Measurements from ENCODE around the gene STXBP5. TPM values are rescaled to one million over a fixed set of nuclear protein-coding genes. Genes with fewer than 3 reads are reported as not detected.

STXBP5 gene
- total RNA-seq, 1 donor from 2014 or later, result 34.8 TPM

DNA sequence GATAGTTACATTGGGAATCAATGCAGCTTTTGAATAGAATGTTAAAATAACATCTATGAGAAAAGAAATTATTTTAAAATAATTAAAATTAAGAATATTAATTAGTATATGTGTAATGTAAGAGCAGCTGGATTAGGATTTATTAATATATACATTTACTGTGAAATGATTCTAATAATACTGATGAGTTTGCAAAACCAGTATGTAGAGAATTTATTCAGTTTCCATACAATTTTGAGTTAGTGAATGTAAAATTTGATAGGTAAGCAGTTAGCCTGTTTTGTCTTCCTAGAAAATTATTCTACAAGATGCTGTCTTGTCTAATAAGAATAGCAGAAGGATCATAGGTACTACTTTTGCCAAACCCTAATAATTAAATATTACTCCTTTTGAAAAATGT is 70.6 kb downstream of the STXBP5 start:
- Mint-ChIP-seq H3K36me3 (ENCODE audit: unreplicated experiment) (peaks cover 45% of the 10 kb centered on the region), H3K4me1 (ENCODE audit: unreplicated experiment) (peaks cover 10% of the 10 kb centered on the region), H3K27ac (ENCODE audit: unreplicated experiment) (no peak overlapping the region), H3K4me3 (ENCODE audit: unreplicated experiment) (no peak overlapping the region), H3K9me3 (ENCODE audit: unreplicated experiment) (no peaks in the 10 kb centered on the region), H3K27me3 (ENCODE audit: unreplicated experiment) (no peaks in the 10 kb centered on the region)
- no peak for DNase-seq (ENCODE audit: extremely low spot score, unreplicated experiment)
- TF ChIP-seq, protein P1, sequence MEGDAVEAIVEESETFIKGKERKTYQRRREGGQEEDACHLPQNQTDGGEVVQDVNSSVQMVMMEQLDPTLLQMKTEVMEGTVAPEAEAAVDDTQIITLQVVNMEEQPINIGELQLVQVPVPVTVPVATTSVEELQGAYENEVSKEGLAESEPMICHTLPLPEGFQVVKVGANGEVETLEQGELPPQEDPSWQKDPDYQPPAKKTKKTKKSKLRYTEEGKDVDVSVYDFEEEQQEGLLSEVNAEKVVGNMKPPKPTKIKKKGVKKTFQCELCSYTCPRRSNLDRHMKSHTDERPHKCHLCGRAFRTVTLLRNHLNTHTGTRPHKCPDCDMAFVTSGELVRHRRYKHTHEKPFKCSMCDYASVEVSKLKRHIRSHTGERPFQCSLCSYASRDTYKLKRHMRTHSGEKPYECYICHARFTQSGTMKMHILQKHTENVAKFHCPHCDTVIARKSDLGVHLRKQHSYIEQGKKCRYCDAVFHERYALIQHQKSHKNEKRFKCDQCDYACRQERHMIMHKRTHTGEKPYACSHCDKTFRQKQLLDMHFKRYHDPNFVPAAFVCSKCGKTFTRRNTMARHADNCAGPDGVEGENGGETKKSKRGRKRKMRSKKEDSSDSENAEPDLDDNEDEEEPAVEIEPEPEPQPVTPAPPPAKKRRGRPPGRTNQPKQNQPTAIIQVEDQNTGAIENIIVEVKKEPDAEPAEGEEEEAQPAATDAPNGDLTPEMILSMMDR (IDR thresholded peaks at IDR 0.05), result no peak

DNA sequence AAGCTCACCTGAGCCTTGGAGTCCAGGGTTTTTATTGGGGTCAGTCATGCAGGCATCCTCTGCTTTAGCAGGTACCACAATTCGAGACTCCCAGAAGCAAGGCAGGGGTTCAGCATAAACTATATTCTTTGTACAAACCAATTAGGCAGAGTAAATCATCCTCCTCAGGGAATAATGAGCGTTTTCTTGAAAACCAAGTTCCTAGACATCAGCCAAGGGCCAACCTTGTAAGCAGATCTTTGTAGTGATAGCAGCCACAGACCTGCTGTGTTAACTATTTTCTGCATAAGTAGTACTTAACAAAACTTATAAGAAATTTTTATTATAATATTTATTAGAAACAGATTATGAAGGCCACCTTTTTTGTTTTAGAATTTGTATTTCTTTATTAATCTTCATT is 74.7 kb downstream of the STXBP5 start:
- H3K4me1 Mint-ChIP-seq (ENCODE audit: unreplicated experiment), result peaks cover 17% of the 10 kb centered on the region
- TF ChIP-seq, protein P1 (IDR thresholded peaks at IDR 0.05), result no peak
- no peaks in the 10 kb centered on the region for H3K27me3 Mint-ChIP-seq (ENCODE audit: unreplicated experiment)
- H3K4me3 Mint-ChIP-seq (ENCODE audit: unreplicated experiment), result no peak overlapping the region
- H3K36me3 Mint-ChIP-seq (ENCODE audit: unreplicated experiment), result peaks cover 28% of the 10 kb centered on the region
- no peaks in the 10 kb centered on the region for H3K9me3 Mint-ChIP-seq (ENCODE audit: unreplicated experiment)
- H3K27ac Mint-ChIP-seq (ENCODE audit: unreplicated experiment), result peak overlapping the region; percentile 32
- DNase-seq (ENCODE audit: extremely low spot score, unreplicated experiment), result no peak

DNA sequence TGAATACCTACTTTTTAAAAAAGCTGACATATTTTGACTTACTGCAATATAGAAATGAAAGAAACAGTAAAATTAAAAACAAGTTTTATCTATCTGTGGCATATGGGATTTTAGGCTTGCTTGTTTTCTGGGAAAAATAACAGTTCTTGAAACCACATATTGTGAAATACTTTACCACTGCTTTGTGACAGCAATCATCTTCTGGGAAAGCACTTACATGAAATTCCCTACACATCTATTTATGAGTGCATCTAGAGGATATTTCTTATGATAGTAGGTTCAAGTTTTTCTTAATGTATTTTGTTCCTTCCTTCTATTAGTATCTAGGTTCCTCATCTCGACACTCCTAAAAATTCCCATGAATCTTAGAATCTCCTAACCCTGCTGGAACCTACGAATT is 75.2 kb downstream of the STXBP5 start:
- TF ChIP-seq, protein P1 (IDR thresholded peaks at IDR 0.05), result no peak
- Mint-ChIP-seq H3K4me1 (ENCODE audit: unreplicated experiment) (peaks cover 19% of the 10 kb centered on the region), H3K4me3 (ENCODE audit: unreplicated experiment) (no peak overlapping the region), H3K27me3 (ENCODE audit: unreplicated experiment) (no peaks in the 10 kb centered on the region), H3K9me3 (ENCODE audit: unreplicated experiment) (no peaks in the 10 kb centered on the region), H3K36me3 (ENCODE audit: unreplicated experiment) (peaks cover 28% of the 10 kb centered on the region), H3K27ac (ENCODE audit: unreplicated experiment) (peak overlapping the region; percentile 69)
- no peak for DNase-seq (ENCODE audit: extremely low spot score, unreplicated experiment)

DNA sequence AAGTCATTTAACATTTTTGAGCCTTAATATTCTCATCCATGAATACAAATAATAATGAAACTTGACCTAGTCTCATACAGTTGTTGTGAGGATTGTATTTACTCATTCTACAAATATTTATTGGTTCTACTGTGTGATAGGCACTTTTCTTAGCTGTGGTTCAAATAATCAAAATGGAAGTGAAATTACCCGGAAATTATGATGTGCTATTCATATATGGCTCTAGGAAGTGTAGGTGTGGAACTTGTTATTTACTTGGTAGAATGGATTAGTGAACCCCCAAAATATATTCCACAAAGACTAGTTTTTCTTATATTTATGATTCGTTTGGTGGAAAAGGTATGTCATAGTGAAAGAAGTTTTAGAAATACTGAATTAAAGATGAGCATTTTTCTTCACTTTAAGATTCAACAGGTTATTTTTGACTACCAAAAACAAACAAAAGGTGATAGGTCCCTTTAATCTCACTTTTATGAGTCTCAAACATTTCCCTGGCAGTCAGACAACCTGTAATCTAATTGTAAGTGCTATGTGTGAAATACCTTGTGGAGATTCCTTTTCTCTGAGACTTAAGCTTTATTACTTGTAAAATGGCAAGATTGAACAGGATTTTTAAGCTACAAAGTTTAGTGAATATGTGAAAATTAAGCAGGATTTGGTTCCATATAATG is 77.8 kb downstream of the STXBP5 start:
- TF ChIP-seq, protein P1 (IDR thresholded peaks at IDR 0.05), result no peak
- Mint-ChIP-seq H3K4me1 (ENCODE audit: unreplicated experiment) (peaks cover 30% of the 10 kb centered on the region), H3K9me3 (ENCODE audit: unreplicated experiment) (no peaks in the 10 kb centered on the region), H3K27ac (ENCODE audit: unreplicated experiment) (no peak overlapping the region), H3K4me3 (ENCODE audit: unreplicated experiment) (no peak overlapping the region), H3K27me3 (ENCODE audit: unreplicated experiment) (no peaks in the 10 kb centered on the region), H3K36me3 (ENCODE audit: unreplicated experiment) (peaks cover 23% of the 10 kb centered on the region)
- DNase-seq (ENCODE audit: extremely low spot score, unreplicated experiment), result no peak

DNA sequence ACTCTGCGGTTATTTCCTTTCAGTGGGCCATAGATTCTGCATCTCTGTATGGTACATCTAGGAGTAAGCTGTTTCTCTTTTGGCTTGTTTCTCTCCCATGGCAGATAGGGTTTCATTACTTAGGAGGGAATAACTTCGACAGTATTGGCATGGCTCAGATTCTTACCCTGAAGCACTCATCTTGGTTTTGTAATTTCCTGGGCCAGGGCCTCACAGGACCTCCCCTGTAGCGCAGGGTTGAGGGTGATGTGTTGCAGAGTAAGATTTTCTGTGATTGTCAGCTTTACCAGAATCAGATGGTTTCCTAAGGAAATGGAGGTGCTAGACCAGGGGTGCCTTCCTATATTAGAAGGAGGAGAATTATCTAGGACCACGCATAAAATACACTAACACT is 78.3 kb downstream of the STXBP5 start:
- Mint-ChIP-seq H3K36me3 (ENCODE audit: unreplicated experiment) (peaks cover 23% of the 10 kb centered on the region), H3K4me1 (ENCODE audit: unreplicated experiment) (peaks cover 30% of the 10 kb centered on the region), H3K27me3 (ENCODE audit: unreplicated experiment) (no peaks in the 10 kb centered on the region), H3K4me3 (ENCODE audit: unreplicated experiment) (no peak overlapping the region), H3K9me3 (ENCODE audit: unreplicated experiment) (no peaks in the 10 kb centered on the region), H3K27ac (ENCODE audit: unreplicated experiment) (no peak overlapping the region)
- TF ChIP-seq, protein P1 (IDR thresholded peaks at IDR 0.05), result no peak
- no peak for DNase-seq (ENCODE audit: extremely low spot score, unreplicated experiment)

Measured in osteocyte (in vitro differentiated cells).